K562 (cell line): ENCODE data around the gene CDC14A. TPM values are rescaled to one million over a fixed set of nuclear protein-coding genes. Genes with fewer than 3 reads are reported as not detected.
A peak's percentile ranks its signal among the peaks of the same experiment; 100 is the strongest.

Source experiments
- CREBBP ChIP-seq: IDR thresholded peaks from one replicate; pipeline ENCODE4 v1.6.1; 2012; ENCODE audit warnings: low read depth, mild to moderate bottlenecking, control low read depth, inconsistent platforms, low read length
- GTF2B ChIP-seq: IDR thresholded peaks from 2 replicates; pipeline ENCODE4 v1.6.1; 2011; ENCODE audit not compliant: insufficient read length; ENCODE audit errors: extremely low read depth
- HES1 ChIP-seq: fragments of 450-650 bp; IDR thresholded peaks from 2 replicates; pipeline ENCODE4 v1.6.1; 2016; ENCODE audit warnings: low read depth, mild to moderate bottlenecking, moderate library complexity
- MCM7 ChIP-seq, 2 experiments: fragments of 450-650 bp; IDR thresholded peaks; 2 replicates each; pipeline ENCODE4 v1.6.1; 2016 to 2018
- POLR2AphosphoS5 ChIP-seq: IDR thresholded peaks from 2 replicates; pipeline ENCODE4 v1.6.1; 2011; ENCODE audit warnings: mild to moderate bottlenecking, low read depth, low read length, moderate library complexity; ENCODE audit not compliant: control insufficient read depth, insufficient read depth
- RAD21 ChIP-seq, 2 experiments: fragments of 250-450 bp in 1 of 2; fragments of 450-650 bp in 1 of 2; sonication (Bioruptor Pico) in 1 of 2; formaldehyde crosslinking in 1 of 2; IDR thresholded peaks in 1 of 2; conservative IDR thresholded peaks in 1 of 2; 2 replicates each; pipeline versions ENCODE4 v1.4.0 to v1.8.0; 2020 to 2022; ENCODE audit warnings: mild to moderate bottlenecking in 2 of 2, moderate library complexity in 1 of 2
- RNF2 ChIP-seq: sonication (generic); IDR thresholded peaks from 2 replicates; pipeline ENCODE4 v1.6.1; 2016
- SAP30 ChIP-seq: fragments of 200-600 bp; sonication (generic); IDR thresholded peaks from 2 replicates; pipeline ENCODE4 v1.6.1; 2012; ENCODE audit warnings: borderline replicate concordance, low read depth, mild to moderate bottlenecking, moderate library complexity, low read length, control low read depth, inconsistent platforms; ENCODE audit not compliant: insufficient read depth, poor library complexity, severe bottlenecking
- UBTF ChIP-seq, 2 experiments: IDR thresholded peaks; 2 replicates each; pipeline ENCODE4 v1.6.1; 2012; ENCODE audit warnings: improper control_type of control experiment in 2 of 2, low read depth in 2 of 2, low read length in 2 of 2, borderline replicate concordance in 1 of 2
- ZBED1 ChIP-seq: IDR thresholded peaks from 2 replicates; pipeline ENCODE4 v1.6.1; 2014
- ZBTB40 ChIP-seq, 2 experiments: fragments of 450-650 bp in 1 of 2; sonication (generic) in 1 of 2; formaldehyde crosslinking in 1 of 2; IDR thresholded peaks; 2 replicates each; pipeline versions ENCODE4 v1.7.1 to v1.9.0; 2016 to 2022; ENCODE audit warnings: inconsistent platforms in 1 of 2, mild to moderate bottlenecking in 1 of 2, missing genetic modification reagents in 1 of 2
- ZFPM2 ChIP-seq: fragments of 250-450 bp; sonication (Bioruptor Pico); IDR thresholded peaks from 2 replicates; pipeline ENCODE4 v1.5.1; 2022; ENCODE audit warnings: mild to moderate bottlenecking
- ZNF507 ChIP-seq: conservative IDR thresholded peaks from 2 replicates; pipeline ENCODE4 v1.6.1; 2017; ENCODE audit warnings: missing genetic modification characterization, missing compliant biosample characterization
- polyA plus RNA-seq, 8 experiments: library from polyadenylated mRNA; depleted of rRNA in 4 of 8; stranded (reverse) in 5 of 8; unstranded in 3 of 8; fragments of >200 nt; fragmentation: Nextera tagmentation in 2 of 8; fragmentation: Illumina TruSeq in 1 of 8; extraction: Ambion mirVana in 2 of 8; extraction: Trizol in 1 of 8; gene quantifications; 2 replicates each; pipeline versions ENCODE4 v1.2.1 to v1.2.3, GENCODE V29; 2011 to 2014; ENCODE audit warnings: inconsistent platforms in 1 of 8, missing spikeins in 1 of 8
- total RNA-seq, 7 experiments: library from RNA; depleted of rRNA in 6 of 7; stranded (reverse); fragments of >200 nt in 6 of 7; fragmentation: Illumina TruSeq in 2 of 7; extraction: Trizol in 2 of 7; gene quantifications; 2 replicates each; pipeline versions ENCODE4 v1.2.1 to v1.2.3, GENCODE V29; 2011 to 2021; ENCODE audit warnings: low replicate concordance in 1 of 7

CDC14A gene
- total and polyA plus RNA-seq, 9 of the 15 experiments (the other 6 are each of a cell fraction or from before 2014, with no cell fraction given) = 17.0 to 74.3 (median 33.4) TPM

GRCh38 chr1:100351095-100351887 lies 1.0 kb upstream of the CDC14A start (continued):
- peak; percentile 74 for TF ChIP-seq POLR2AphosphoS5
- TF ChIP-seq ZNF507 = no peak
- TF ChIP-seq UBTF (IDR thresholded peaks at IDR 0.05; ENCODE audit: borderline replicate concordance in 1 of 2, low read depth in 2 of 2, low read length in 2 of 2) = peak; percentile 19 to 75; a peak in 2 of 4 replicates
- TF ChIP-seq RNF2 = no peak
- no peak for TF ChIP-seq CREBBP
- peak; percentile 67 for TF ChIP-seq ZBTB40 (IDR thresholded peaks at IDR 0.05)
- no peak for TF ChIP-seq ZBTB40 (CRISPR knock-in tag; IDR thresholded peaks at IDR 0.05)
- TF ChIP-seq ZBED1 = no peak
- TF ChIP-seq ZFPM2 (CRISPR knock-in tag) = no peak
- TF ChIP-seq RAD21 (CRISPR knock-in tag; conservative IDR thresholded peaks at IDR 0.05 in 1 of 2, IDR thresholded peaks at IDR 0.05 in 1 of 2) = peak; percentile 36 to 51; a peak in 3 of 4 replicates
- peak; percentile 55 for TF ChIP-seq GTF2B
- TF ChIP-seq HES1 = 0 out of 2 replicates have a peak, but pooled peaks have one; percentile 17
- TF ChIP-seq MCM7 (IDR thresholded peaks at IDR 0.05) = no peak
- peak; percentile 8 for TF ChIP-seq SAP30
